SK-N-SH treated with all-trans-retinoic acid at 6 μM for 48 hours (cell line): Measurements from ENCODE around the gene TMEM151B.

ENCODE experiments used
- RARB ChIP-seq: fragments of 250-450 bp; sonication (Bioruptor Pico); IDR thresholded peaks from 2 replicates; pipeline ENCODE4 v1.8.0; 2021; ENCODE audit warnings: mild to moderate bottlenecking, moderate library complexity
- ZFP30 ChIP-seq: fragments of 450-650 bp; formaldehyde crosslinking; IDR thresholded peaks from 2 replicates; pipeline ENCODE4 v1.5.0; 2022; ENCODE audit warnings: mild to moderate bottlenecking, moderate library complexity

- TF ChIP-seq RARB (CRISPR knock-in tag) (no peak), ZFP30 (CRISPR knock-in tag) (no peak)
Measured at GRCh38 chr6:44225579-44226325, 44.5 kb upstream of the TMEM151B start.
